NCI-H774 (cell line): ENCODE data around the gene PSPH.
"Not testable (repeated sequence)": the region's sequence is repeated elsewhere in the genome, so short reads cannot be mapped to it uniquely, and the experiment has no call there.

Experiments used
- DNase-seq: peaks from one replicate; lab custom pipeline; 2025; lab: John Stamatoyannopoulos, UW

Gene PSPH

DNA sequence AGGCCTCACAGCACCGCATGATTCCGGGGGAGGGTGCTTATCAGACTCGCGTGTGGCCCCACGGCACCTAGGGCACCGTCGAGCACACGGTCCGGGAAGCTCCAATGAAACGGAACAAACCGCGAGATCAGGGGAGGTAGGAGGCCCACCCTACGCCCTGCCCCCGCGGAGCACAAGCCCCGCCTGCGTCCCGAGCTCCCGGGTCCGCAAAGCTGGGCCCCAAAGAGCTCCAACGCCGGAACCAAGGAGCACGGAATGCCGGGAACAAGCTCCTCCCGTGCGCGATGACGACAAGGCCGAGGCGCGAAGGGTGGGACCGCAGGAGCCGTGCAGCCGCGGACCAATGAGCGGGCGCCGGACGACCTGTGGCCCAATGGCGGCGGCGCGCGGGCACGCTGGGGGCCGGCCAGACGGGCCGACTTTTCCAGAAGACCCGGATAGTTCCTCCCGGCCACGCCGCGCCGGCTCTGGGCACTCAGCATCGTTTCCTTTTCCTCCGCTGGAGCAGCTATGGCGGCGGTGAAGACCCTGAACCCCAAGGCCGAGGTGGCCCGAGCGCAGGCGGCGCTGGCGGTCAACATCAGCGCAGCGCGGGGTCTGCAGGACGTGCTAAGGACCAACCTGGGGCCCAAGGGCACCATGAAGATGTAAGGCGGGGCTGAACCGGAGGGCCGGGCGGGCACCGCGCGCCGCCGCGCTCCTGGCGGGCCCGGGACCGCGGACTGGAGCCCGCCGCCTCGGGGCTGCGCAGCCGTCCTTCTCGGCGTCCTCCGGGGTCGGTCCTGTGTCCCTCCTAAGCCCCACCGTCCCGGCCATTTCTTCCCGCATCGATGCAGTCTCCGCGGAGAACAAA is at the start of gene PSPH, which contains the start of gene CCT6A:
Gene PSPH (minus strand): TSS at position 106 of the 853 bp plus-strand sequence. CDS start 30,232 bp downstream, outside the sequence.
Gene CCT6A (plus strand): TSS at position 427 of the 853 bp plus-strand sequence. CDS start 84 bp downstream, at position 511.
- DNase-seq: peak; percentile 98

GRCh38 chr7:56099653-56100052 is 48.4 kb upstream of the PSPH start:
- DNase-seq: no peak

- DNase-seq: not testable (repeated sequence)
Measured at GRCh38 chr7:56098187-56099008, 47.2 kb upstream of the PSPH start.

- DNase-seq: no peak
Measured at GRCh38 chr7:56097700-56098099, 46.5 kb upstream of the PSPH start.

- DNase-seq: peak; percentile 17
Measured at GRCh38 chr7:56092789-56093531, 41.7 kb upstream of the PSPH start, which contains the start of gene PHKG1. Gene PHKG1 (minus strand): TSS chr7:56092952. CDS start chr7:56088941, 4,011 bp downstream.

- not testable (repeated sequence) for DNase-seq
Measured at GRCh38 chr7:56092388-56092787, 41.1 kb upstream of the PSPH start.

GRCh38 chr7:56091591-56091990 is 40.3 kb upstream of the PSPH start:
- DNase-seq: no peak

GRCh38 chr7:56087445-56087844 is 36.2 kb upstream of the PSPH start:
- no peak for DNase-seq

DNA sequence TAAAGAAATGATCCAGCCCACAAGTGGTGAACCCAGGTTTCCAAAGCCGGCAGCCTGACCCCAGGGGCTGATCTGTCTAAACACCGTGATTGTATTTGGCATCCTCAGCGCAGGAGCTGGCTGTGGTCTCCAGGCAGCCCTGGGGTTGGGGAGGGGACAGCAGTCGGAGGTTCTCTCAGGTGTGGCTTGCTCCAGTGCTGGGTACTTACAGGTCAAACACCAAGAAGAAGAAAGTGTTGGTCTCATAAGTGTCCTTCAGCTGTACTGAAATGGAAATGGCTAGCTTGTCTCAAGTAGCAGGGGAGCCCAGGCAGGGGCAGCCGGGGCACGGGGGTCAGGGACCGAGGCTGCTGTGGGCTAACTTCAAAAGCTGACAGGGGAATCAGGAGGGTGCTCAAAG is 35.5 kb upstream of the PSPH start:
- no peak for DNase-seq

GRCh38 chr7:56083150-56083785 is 32.0 kb upstream of the PSPH start:
- DNase-seq: no peak

DNA sequence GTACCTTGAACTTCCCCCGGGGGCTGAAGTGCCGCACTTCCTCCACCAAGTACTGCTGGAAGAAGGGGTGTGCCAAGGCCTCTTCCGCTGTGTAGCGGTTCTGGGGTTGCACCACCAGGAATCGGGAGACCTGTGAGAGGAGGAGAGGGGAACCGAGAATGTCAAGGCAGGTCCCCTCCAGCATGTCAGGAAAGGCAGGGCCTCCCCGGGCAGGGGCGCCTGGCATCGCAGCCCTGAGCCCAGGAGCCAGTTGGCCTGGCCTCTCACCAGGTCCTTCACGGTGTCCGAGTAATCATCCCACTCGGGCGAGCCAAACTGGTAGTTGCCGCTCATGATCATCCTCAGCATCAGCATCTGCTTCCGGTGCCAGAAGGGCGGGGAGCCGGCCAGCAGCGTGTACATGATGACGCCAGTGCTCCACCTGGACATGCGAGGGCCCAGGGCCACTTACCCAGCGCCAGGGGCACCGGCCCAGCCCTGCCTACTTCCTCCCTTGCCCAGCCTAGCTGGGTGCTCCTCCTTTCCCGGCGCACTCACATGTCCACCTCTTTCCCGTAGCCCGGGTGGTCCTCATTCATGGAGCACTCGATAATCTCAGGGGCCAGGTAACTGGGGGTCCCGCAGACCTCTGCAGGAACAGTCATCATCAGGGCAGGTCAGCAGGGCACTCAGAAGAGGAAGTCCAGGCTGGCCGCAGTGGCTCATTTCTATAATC is 30.5 kb upstream of the PSPH start:
- DNase-seq: no peak

DNA sequence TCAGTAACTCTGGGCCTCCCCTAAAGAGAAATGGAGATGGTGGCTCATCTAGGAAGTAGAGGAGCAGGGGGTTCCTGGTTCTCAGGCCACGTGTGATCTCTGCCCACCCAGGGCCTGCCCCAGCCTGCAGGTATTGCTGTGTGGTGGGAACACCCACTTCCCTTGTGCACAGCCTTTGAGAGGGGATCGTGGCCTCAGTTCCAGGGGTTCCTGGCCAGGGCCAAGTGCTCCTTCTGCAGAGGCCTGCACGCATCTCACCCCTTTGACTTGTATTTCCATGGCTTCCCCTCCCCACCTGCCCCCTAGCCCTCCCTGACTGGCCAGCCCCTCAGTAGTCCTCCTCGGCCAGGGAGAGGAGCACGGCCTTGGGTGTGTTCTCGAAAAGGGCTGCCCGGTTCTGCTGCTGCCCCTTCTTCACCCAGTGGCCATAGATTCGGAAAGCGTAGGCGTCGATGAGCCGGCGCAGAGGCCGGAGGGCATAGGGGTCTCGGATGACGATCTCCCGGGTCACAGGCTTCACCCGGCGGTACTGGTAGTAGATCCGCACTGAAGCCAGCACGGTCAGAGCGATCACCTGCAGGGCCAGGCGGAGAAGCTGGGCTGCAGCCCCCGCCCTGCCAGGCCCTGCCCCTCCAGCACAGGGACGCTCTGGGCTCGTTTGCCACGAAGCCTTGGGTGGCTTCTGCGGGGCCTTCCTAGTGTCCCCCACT is 29.6 kb upstream of the PSPH start:
- not testable (repeated sequence) for DNase-seq

DNA sequence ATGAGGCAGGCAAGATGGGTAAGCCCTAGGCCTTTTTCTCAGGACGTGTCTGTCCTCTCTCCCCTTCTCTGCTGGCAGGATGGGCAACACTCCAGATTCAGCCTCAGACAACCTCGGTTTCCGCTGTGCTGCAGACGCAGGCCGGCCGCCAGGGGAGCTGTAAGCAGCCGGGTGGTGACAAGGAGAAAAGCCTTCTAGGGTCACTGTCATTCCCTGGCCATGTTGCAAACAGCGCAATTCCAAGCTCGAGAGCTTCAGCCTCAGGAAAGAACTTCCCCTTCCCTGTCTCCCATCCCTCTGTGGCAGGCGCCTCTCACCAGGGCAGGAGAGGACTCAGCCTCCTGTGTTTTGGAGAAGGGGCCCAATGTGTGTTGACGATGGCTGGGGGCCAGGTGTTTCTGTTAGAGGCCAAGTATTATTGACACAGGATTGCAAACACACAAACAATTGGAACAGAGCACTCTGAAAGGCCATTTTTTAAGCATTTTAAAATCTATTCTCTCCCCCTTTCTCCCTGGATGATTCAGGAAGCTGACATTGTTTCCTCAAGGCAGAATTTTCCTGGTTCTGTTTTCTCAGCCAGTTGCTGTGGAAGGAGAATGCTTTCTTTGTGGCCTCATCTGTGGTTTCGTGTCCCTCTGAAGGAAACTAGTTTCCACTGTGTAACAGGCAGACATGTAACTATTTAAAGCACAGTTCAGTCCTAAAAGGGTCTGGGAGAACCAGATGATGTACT is 28.4 kb upstream of the PSPH start:
- DNase-seq: peak; percentile 85

GRCh38 chr7:56078196-56078595 is 27.0 kb upstream of the PSPH start:
- DNase-seq: no peak

GRCh38 chr7:56077681-56078080 is 26.4 kb upstream of the PSPH start:
- no peak for DNase-seq

GRCh38 chr7:56074371-56074791 is 23.1 kb upstream of the PSPH start:
- peak; percentile 28 for DNase-seq

DNA sequence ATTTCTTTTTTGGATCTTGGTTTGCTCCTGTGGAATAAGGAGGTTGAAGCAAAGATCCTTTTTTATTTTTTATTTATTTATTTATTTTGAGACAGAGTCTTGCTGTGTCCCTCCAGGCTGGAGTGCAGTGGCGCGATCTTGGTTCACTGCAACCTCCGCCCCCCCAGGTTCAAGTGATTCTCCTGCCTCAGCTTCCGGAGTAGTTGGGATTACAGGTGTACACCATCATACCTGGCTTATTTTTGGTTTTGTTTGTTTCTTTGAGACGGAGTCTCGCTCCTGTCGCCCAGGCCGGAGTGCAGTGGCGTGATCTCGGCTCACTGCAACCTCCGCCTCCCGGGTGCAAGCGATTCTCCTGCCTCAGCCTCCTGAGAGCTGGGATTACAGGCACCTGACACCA is 15.1 kb upstream of the PSPH start:
- DNase-seq: not testable (repeated sequence)

- peak; percentile 85 for DNase-seq
Measured at GRCh38 chr7:56063882-56064625, 12.8 kb upstream of the PSPH start, which contains the start of gene SUMF2. Gene SUMF2 (plus strand): TSS chr7:56064286. CDS start chr7:56064312, 26 bp downstream.

- DNase-seq: no peak
Measured at GRCh38 chr7:56063500-56063881, 12.2 kb upstream of the PSPH start.
